B cell (primary cell): ENCODE results near the gene KIF26B. TPM values are rescaled to one million over a fixed set of nuclear protein-coding genes. Genes with fewer than 3 reads are reported as not detected.

Experiments used
- ATAC-seq: fragments of 200-7000 bp; cut with Tn5 transposase; one replicate; pipeline ENCODE4 v1.10.0; 2021; ENCODE audit warnings: low read depth, mild to moderate bottlenecking, moderate number of reproducible peaks, moderate library complexity
- CTCF ChIA-PET: fragments of 350-600 bp; sonication (Branson Sonifier 250); formaldehyde crosslinking; loops from one replicate; lab custom pipeline; 2021; ENCODE audit warnings: antibody characterized with exemption, inconsistent platforms; lab: Charles Lee
- POLR2A ChIA-PET: fragments of 350-600 bp; sonication (Branson Sonifier 250); formaldehyde crosslinking; loops from one replicate; lab custom pipeline; 2021; ENCODE audit warnings: antibody characterized with exemption; lab: Charles Lee
- DNase-seq: peaks from one replicate; pipeline ENCODE4 v3.0.0; 2013
- H2AFZ ChIP-seq: 2 replicates; pipeline ENCODE4 v1.6.1; 2012; ENCODE audit warnings: mild to moderate bottlenecking, low read depth, low read length; ENCODE audit not compliant: insufficient read depth, poor library complexity, severe bottlenecking
- H3K27ac ChIP-seq, 2 donors: 1 replicate in 1 of 2; 2 replicates in 1 of 2; pipeline ENCODE4 v1.5.1; 2012 to 2013; ENCODE audit warnings: low read length in 2 of 2, mild to moderate bottlenecking in 2 of 2, moderate library complexity in 1 of 2
- H3K27me3 ChIP-seq, 4 experiments: fragments of 200-600 bp in 1 of 4; sonication (generic) in 1 of 4; replicated peaks in 1 of 4; 1 replicate in 2 of 4; 2 replicates in 2 of 4; pipeline versions ENCODE4 v1.6.1 to v1.7.0; 2013 to 2016; ENCODE audit warnings: low read length in 3 of 4, mild to moderate bottlenecking in 2 of 4, mixed read lengths in 1 of 4, moderate library complexity in 1 of 4; ENCODE audit not compliant: insufficient read depth in 4 of 4, control insufficient read depth in 3 of 4; ENCODE audit errors: control extremely low read depth in 1 of 4
- H3K36me3 ChIP-seq, 2 experiments: replicated peaks in 1 of 2; 1 replicate in 1 of 2; 2 replicates in 1 of 2; pipeline versions ENCODE4 v1.6.1 to v1.7.1; 2013; ENCODE audit warnings: low read length in 1 of 2; ENCODE audit not compliant: insufficient read depth in 2 of 2, control insufficient read depth in 1 of 2; ENCODE audit errors: control extremely low read depth in 1 of 2, extremely low read depth in 1 of 2
- H3K4me1 ChIP-seq, 2 donors: fragments of 200-600 bp in 1 of 2; sonication (generic) in 1 of 2; 1 replicate in 1 of 2; 2 replicates in 1 of 2; pipeline versions ENCODE4 v1.5.1 to v1.6.1; 2013 to 2017; ENCODE audit warnings: low read length in 2 of 2; ENCODE audit not compliant: control insufficient read depth in 2 of 2, insufficient read depth in 2 of 2
- H3K4me2 ChIP-seq: replicated peaks from 2 replicates; pipeline ENCODE3; 2012; ENCODE audit warnings: mild to moderate bottlenecking, low read depth, low read length; ENCODE audit not compliant: poor library complexity, severe bottlenecking
- H3K4me3 ChIP-seq, 5 experiments: fragments of 200-600 bp in 1 of 5; sonication (generic) in 1 of 5; 1 replicate in 3 of 5; 2 replicates in 2 of 5; pipeline versions ENCODE4 v1.5.1 to v1.7.0; 2011 to 2016; ENCODE audit warnings: low read length in 4 of 5, mild to moderate bottlenecking in 4 of 5, low read depth in 2 of 5, control low read depth in 1 of 5, moderate library complexity in 1 of 5; ENCODE audit not compliant: insufficient read depth in 1 of 5; ENCODE audit errors: control extremely low read depth in 1 of 5, extremely low read depth in 1 of 5
- H3K79me2 ChIP-seq: fragments of 200-600 bp; sonication (generic); one replicate; pipeline ENCODE4 v1.6.0; 2016; ENCODE audit warnings: low read length; ENCODE audit not compliant: control insufficient read depth, insufficient read depth
- H3K9ac ChIP-seq: fragments of 200-600 bp; sonication (generic); 2 replicates; pipeline ENCODE4 v1.6.1; 2017; ENCODE audit warnings: mild to moderate bottlenecking, low read length, moderate library complexity
- H3K9me3 ChIP-seq, 3 donors: one replicate each; pipeline versions ENCODE4 v1.6.1 to v1.7.1; 2013; ENCODE audit warnings: low read length in 2 of 3; ENCODE audit not compliant: control insufficient read depth in 2 of 3, insufficient read depth in 1 of 3; ENCODE audit errors: control extremely low read depth in 1 of 3
- H4K20me1 ChIP-seq: 2 replicates; pipeline ENCODE4 v1.6.0; 2012; ENCODE audit warnings: mild to moderate bottlenecking, low read length; ENCODE audit not compliant: insufficient read depth, control insufficient read depth, poor library complexity, severe bottlenecking
- H3K27ac Mint-ChIP-seq: one replicate; pipeline ENCODE4 v1.8.0; 2021; ENCODE audit warnings: mixed read lengths
- H3K27me3 Mint-ChIP-seq: one replicate; pipeline ENCODE4 v1.8.0; 2021; ENCODE audit warnings: mixed read lengths
- H3K4me1 Mint-ChIP-seq: one replicate; pipeline ENCODE4 v1.8.0; 2021; ENCODE audit warnings: mixed read lengths
- H3K4me3 Mint-ChIP-seq: one replicate; pipeline ENCODE4 v1.8.0; 2021; ENCODE audit warnings: mixed read lengths
- H3K9me3 Mint-ChIP-seq: one replicate; pipeline ENCODE4 v1.8.0; 2022; ENCODE audit warnings: mixed read lengths; ENCODE audit not compliant: insufficient read depth
- EZH2 ChIP-seq: IDR thresholded peaks from 2 replicates; pipeline ENCODE4 v1.6.1; 2012; ENCODE audit warnings: borderline replicate concordance, low read depth, mild to moderate bottlenecking, moderate library complexity, low read length; ENCODE audit not compliant: insufficient read depth, poor library complexity, severe bottlenecking
- WGBS: methylation state at CpG from one replicate; pipeline ENCODE4 v1.1.5; 2013; ENCODE audit warnings: missing lambda C conversion rate; ENCODE audit not compliant: insufficient coverage; 5-methylcytosine and 5-hydroxymethylcytosine counted together
- intact Hi-C: fragments of 100-400 bp; cut with micrococcal nuclease; formaldehyde crosslinking; loops from one replicate; pipeline ENCODE4 v1.10.0; 2022
- polyA plus RNA-seq: library from polyadenylated mRNA; depleted of rRNA; stranded (reverse); fragments of >200 nt; gene quantifications from 2 replicates; pipeline ENCODE4 v1.2.3, GENCODE V29; 2012
- total RNA-seq, 2 donors: library from RNA; stranded (reverse); fragments of 120-200 nt in 1 of 2; gene quantifications; 1 replicate in 1 of 2; 2 replicates in 1 of 2; pipeline versions ENCODE4 v1.2.3 to v1.2.4, GENCODE V29; 2013 to 2022
- TF ChIP-seq, protein P1 (sequence below): fragments of 200-600 bp; IDR thresholded peaks from one replicate; pipeline ENCODE4 v1.8.0; 2022; ENCODE audit warnings: antibody characterized with exemption, mild to moderate bottlenecking

The KIF26B gene
- total and polyA plus RNA-seq, 2 donors (not counting 1 experiment from before 2014, with no cell fraction given): 0.62 TPM; not detected in 1

DNA sequence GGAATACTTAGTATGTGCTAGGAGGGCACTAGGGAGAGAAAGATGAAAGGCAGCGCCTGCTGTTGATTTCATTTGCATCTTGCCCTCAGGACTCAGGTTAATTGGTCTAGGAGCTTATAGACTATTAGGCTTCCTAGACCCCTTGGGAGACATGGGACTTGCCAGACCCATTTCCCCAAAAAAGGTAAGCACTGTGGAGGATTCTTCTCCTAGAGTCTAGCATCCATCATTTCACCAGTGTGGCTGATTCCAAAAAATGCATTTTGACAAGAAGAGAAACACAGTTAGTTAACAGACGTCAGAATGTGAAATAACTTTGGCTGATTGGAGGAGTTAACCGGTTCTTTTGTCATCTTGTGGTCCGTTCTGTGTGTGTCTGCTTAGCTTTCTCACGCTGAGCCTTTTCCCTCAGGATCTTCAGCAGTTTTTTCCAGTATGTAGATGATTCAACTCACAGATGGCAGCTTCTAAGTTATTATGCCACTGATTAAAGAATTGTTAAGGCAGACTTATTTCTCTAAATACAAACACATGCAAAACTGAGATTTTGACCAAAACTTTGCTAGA is 108.8 kb downstream of the KIF26B start:
- Mint-ChIP-seq H3K9me3 (no peaks in the 10 kb centered on the region), H3K27ac (no peak overlapping the region), H3K4me3 (no peak overlapping the region), H3K27me3 (peaks cover 10% of the 10 kb centered on the region), H3K4me1 (no peaks in the 10 kb centered on the region)
- Histone ChIP-seq H3K27me3 (peaks cover 0 to 3% (median 0%) of the 10 kb centered on the region in 4 experiments), H3K9ac (no peak overlapping the region), H3K27ac (no peak overlapping the region), H2AFZ (no peak overlapping the region), H3K4me2 (no peak overlapping the region), H3K4me1 (no peaks in the 10 kb centered on the region), H3K9me3 (no peaks in the 10 kb centered on the region), H3K4me3 (no peak overlapping the region), H3K36me3 (no peaks in the 10 kb centered on the region), H4K20me1 (no peaks in the 10 kb centered on the region), H3K79me2 (no peaks in the 10 kb centered on the region)
- CTCF ChIA-PET: no interaction called here
- POLR2A ChIA-PET: no interaction called here
- WGBS: 100% methylated on average over 3 of the region's 5 CpGs
- DNase-seq: no peak
- ATAC-seq: no peak
- TF ChIP-seq, protein P1, sequence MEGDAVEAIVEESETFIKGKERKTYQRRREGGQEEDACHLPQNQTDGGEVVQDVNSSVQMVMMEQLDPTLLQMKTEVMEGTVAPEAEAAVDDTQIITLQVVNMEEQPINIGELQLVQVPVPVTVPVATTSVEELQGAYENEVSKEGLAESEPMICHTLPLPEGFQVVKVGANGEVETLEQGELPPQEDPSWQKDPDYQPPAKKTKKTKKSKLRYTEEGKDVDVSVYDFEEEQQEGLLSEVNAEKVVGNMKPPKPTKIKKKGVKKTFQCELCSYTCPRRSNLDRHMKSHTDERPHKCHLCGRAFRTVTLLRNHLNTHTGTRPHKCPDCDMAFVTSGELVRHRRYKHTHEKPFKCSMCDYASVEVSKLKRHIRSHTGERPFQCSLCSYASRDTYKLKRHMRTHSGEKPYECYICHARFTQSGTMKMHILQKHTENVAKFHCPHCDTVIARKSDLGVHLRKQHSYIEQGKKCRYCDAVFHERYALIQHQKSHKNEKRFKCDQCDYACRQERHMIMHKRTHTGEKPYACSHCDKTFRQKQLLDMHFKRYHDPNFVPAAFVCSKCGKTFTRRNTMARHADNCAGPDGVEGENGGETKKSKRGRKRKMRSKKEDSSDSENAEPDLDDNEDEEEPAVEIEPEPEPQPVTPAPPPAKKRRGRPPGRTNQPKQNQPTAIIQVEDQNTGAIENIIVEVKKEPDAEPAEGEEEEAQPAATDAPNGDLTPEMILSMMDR: no peak
- no peak for TF ChIP-seq EZH2
- intact Hi-C loops: no loop called here

- H3K4me1 Mint-ChIP-seq: no peaks in the 10 kb centered on the region
- Histone ChIP-seq H3K4me3 (no peak overlapping the region), H2AFZ (no peak overlapping the region), H4K20me1 (no peaks in the 10 kb centered on the region), H3K4me1 (no peaks in the 10 kb centered on the region), H3K9ac (no peak overlapping the region), H3K27me3 (peaks cover 0 to 3% (median 0%) of the 10 kb centered on the region in 4 experiments), H3K36me3 (no peaks in the 10 kb centered on the region), H3K27ac (no peak overlapping the region), H3K9me3 (no peaks in the 10 kb centered on the region), H3K79me2 (no peaks in the 10 kb centered on the region), H3K4me2 (no peak overlapping the region)
- CTCF ChIA-PET: no interaction called here
- POLR2A ChIA-PET: no interaction called here
- peaks cover 8% of the 10 kb centered on the region for H3K27me3 Mint-ChIP-seq
- no peak overlapping the region for H3K27ac Mint-ChIP-seq
- H3K9me3 Mint-ChIP-seq: no peaks in the 10 kb centered on the region
- TF ChIP-seq, protein P1: no peak
- TF ChIP-seq EZH2: no peak
- ATAC-seq: no peak
- DNase-seq: no peak
- intact Hi-C loops: no loop called here
- H3K4me3 Mint-ChIP-seq: no peak overlapping the region
- WGBS: 86% methylated on average over 1 of the region's 4 CpGs
Observed at GRCh38 chr1:245264226-245264625, 109.4 kb downstream of the KIF26B start.
